Measurements from ENCODE around the gene ZBTB8OS. TPM values are rescaled to one million over a fixed set of nuclear protein-coding genes. Genes with fewer than 3 reads are reported as not detected.
"Not testable (repeated sequence)": the region's sequence is repeated elsewhere in the genome, so short reads cannot be mapped to it uniquely, and the experiment has no call there.

The ZBTB8OS gene
- polyA plus RNA-seq (2013, experiment 1 of 2): 43.1 TPM
- polyA plus RNA-seq (2013, experiment 2 of 2): 44.1 TPM

DNA sequence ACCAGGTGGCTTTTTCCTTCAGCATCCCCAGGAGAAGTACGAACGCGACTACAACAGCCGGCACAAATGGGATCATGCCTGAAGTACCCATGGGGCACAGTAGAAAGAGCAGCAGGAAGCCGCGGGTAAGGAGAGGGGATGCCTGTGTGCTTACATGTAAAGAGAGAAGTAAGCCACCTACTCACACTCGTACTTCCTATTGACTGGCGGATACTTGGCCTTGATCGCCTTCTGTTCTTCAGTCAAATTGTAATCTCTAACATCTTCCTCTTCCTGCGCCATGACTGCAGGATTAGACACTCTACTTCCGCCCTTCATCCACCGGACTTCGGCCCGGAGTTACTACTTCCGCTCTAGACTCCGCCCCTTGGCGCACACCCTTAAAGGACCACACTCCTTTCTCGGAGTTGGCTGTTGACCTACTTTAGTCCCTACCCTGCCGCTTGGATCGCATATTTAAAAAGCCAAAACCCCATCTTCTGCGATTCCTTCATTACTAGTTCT lies at the start of gene ZBTB8OS:
Gene ZBTB8OS, minus strand, starts transcription at position 303 of the 504 bp plus-strand sequence. Its CDS starts 21 bp downstream, at position 282.
- H3K9me3 ChIP-seq (replicated peaks in 1 of 2; ENCODE audit: control insufficient read depth in 2 of 2, insufficient read depth in 1 of 2, low read depth in 1 of 2, low read length in 2 of 2): peaks cover 0 to 11% of the 10 kb centered on the region in 2 donors
- WGBS, 2 donors (ENCODE audit: extremely low coverage in 2 of 2, insufficient read length in 2 of 2, insufficient replicate concordance in 1 of 2): no CpG with 5 or more reads among the region's 21 CpGs

DNA sequence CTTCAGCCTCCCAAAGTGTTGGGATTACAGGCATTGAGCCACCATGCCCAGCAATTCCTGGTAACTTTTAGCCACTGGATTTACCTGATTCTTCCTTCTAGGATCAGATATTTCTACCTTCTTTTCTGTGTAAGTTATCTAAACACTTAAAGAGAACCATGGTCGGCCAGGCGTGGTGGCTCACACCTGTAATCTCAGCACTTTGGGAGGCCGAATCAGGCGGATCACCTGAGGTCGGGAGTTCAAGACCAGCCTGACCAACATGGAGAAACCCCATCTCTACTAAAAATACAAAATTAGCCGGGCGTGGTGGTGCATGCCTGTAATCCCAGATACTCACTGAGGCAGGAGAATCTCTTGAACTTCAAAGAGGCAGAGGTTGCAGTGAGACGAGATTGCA lies 46.6 kb upstream of the ZBTB8OS start:
- H2BK5ac ChIP-seq (ENCODE audit: low read length); H2BK120ac ChIP-seq (ENCODE audit: low read depth, low read length); H4K91ac ChIP-seq (ENCODE audit: low read depth, low read length, poor library complexity); H3K4me1 ChIP-seq (ENCODE audit: control insufficient read depth in 2 of 2, insufficient read depth in 1 of 2, low read depth in 1 of 2, low read length in 2 of 2); H3K23ac ChIP-seq (ENCODE audit: low read depth, low read length, poor library complexity); H3K14ac ChIP-seq (ENCODE audit: low read length); H3K9me3 ChIP-seq (replicated peaks in 1 of 2; ENCODE audit: control insufficient read depth in 2 of 2, insufficient read depth in 1 of 2, low read depth in 1 of 2, low read length in 2 of 2); H2AK5ac ChIP-seq (ENCODE audit: low read depth, low read length); H4K8ac ChIP-seq (ENCODE audit: low read depth, low read length); H3K36me3 ChIP-seq (replicated peaks in 1 of 2; ENCODE audit: control insufficient read depth in 2 of 2, insufficient read depth in 2 of 2, low read length in 2 of 2); H3K18ac ChIP-seq (ENCODE audit: low read length); H3K79me1 ChIP-seq (ENCODE audit: low read depth, low read length); H3K4me3 ChIP-seq (ENCODE audit: low read length in 2 of 2); H2AFZ ChIP-seq (ENCODE audit: low read length); H2BK15ac ChIP-seq (ENCODE audit: low read length); H3K9ac ChIP-seq (ENCODE audit: low read depth, low read length, poor library complexity); DNase-seq (ENCODE audit: low spot score); H2BK12ac ChIP-seq (ENCODE audit: low read length); H3K4me2 ChIP-seq (ENCODE audit: insufficient read depth, low read length, poor library complexity, severe bottlenecking); H3K27ac ChIP-seq (replicated peaks; ENCODE audit: low read length); H3K4ac ChIP-seq (ENCODE audit: low read length): not testable (repeated sequence)
- WGBS, 2 donors (ENCODE audit: extremely low coverage in 2 of 2, insufficient read length in 2 of 2, insufficient replicate concordance in 1 of 2): no CpG with 5 or more reads among the region's 8 CpGs
- H3K27me3 ChIP-seq (ENCODE audit: control insufficient read depth in 3 of 3, insufficient read depth in 3 of 3, low read depth in 1 of 3, low read length in 3 of 3): peaks cover 0 to 10% (median 7%) of the 10 kb centered on the region in 3 experiments

More for the DNA sequence above, at the start of gene ZBTB8OS:
- peak within 1 kb of the TSS; percentile 93 for H2AFZ ChIP-seq (ENCODE audit: low read length)
- H2AK5ac ChIP-seq (ENCODE audit: low read depth, low read length): peak within 1 kb of the TSS; percentile 10
- H2BK12ac ChIP-seq (ENCODE audit: low read length): peak within 1 kb of the TSS; percentile 41
- peak within 1 kb of the TSS; percentile 60 for H2BK15ac ChIP-seq (ENCODE audit: low read length)
- H2BK120ac ChIP-seq (ENCODE audit: low read depth, low read length): peak within 1 kb of the TSS; percentile 91
- peak within 1 kb of the TSS; percentile 99 for H3K9ac ChIP-seq (ENCODE audit: low read depth, low read length, poor library complexity)
- H3K4me2 ChIP-seq (ENCODE audit: insufficient read depth, low read length, poor library complexity, severe bottlenecking): peak within 1 kb of the TSS; percentile 84
- peak within 1 kb of the TSS; percentile 99 for H3K27ac ChIP-seq (replicated peaks; ENCODE audit: low read length)
- peak within 1 kb of the TSS; percentile 79 to 94 for H3K4me3 ChIP-seq (ENCODE audit: low read length in 2 of 2)
- H3K14ac ChIP-seq (ENCODE audit: low read length): peak within 1 kb of the TSS; percentile 94
- H4K91ac ChIP-seq (ENCODE audit: low read depth, low read length, poor library complexity): peak within 1 kb of the TSS; percentile 87
- peaks cover 4% of the 10 kb centered on the region for H3K79me1 ChIP-seq (ENCODE audit: low read depth, low read length)
- peak within 1 kb of the TSS; percentile 96 for H4K8ac ChIP-seq (ENCODE audit: low read depth, low read length)
- peak within 1 kb of the TSS; percentile 98 for H3K4ac ChIP-seq (ENCODE audit: low read length)
- no peaks in the 10 kb centered on the region for H3K27me3 ChIP-seq (ENCODE audit: control insufficient read depth in 3 of 3, insufficient read depth in 3 of 3, low read depth in 1 of 3, low read length in 3 of 3)
- peak within 1 kb of the TSS; percentile 100 for H3K18ac ChIP-seq (ENCODE audit: low read length)
- peak within 1 kb of the TSS; percentile 99 for H3K23ac ChIP-seq (ENCODE audit: low read depth, low read length, poor library complexity)
- peaks cover 5% of the 10 kb centered on the region in 2 donors for H3K4me1 ChIP-seq (ENCODE audit: control insufficient read depth in 2 of 2, insufficient read depth in 1 of 2, low read depth in 1 of 2, low read length in 2 of 2)
- H2BK5ac ChIP-seq (ENCODE audit: low read length): peak within 1 kb of the TSS; percentile 62
- H3K36me3 ChIP-seq (replicated peaks in 1 of 2; ENCODE audit: control insufficient read depth in 2 of 2, insufficient read depth in 2 of 2, low read length in 2 of 2): peaks cover 14 to 55% of the 10 kb centered on the region in 2 donors
- peak; percentile 77 for DNase-seq (ENCODE audit: low spot score)

DNA sequence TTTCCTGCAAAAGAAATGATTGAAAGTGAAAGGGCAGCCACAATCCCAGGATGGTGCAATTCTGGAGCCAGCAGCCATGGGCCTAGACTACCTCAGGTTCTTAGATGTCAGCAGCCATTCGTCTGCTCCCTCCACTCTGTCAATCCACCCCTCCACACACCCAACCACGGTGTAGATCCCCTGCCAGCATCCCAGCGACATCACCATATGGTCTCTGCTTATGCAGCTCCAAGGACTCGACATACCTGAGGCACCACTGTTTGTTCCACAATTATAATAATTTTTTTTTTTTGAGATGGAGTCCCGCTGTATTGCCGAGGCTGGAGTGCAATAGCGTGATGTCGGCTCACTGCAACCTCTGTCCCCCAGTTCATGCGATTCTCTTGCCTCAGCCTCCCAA lies 45.7 kb upstream of the ZBTB8OS start:
- Histone ChIP-seq H2AFZ (ENCODE audit: low read length) (no peak overlapping the region), H3K4me2 (ENCODE audit: insufficient read depth, low read length, poor library complexity, severe bottlenecking) (no peak overlapping the region), H3K4me3 (ENCODE audit: low read length in 2 of 2) (no peak overlapping the region), H3K79me1 (ENCODE audit: low read depth, low read length) (no peaks in the 10 kb centered on the region), H4K8ac (ENCODE audit: low read depth, low read length) (no peak overlapping the region), H3K9ac (ENCODE audit: low read depth, low read length, poor library complexity) (no peak overlapping the region), H3K9me3 (replicated peaks in 1 of 2; ENCODE audit: control insufficient read depth in 2 of 2, insufficient read depth in 1 of 2, low read depth in 1 of 2, low read length in 2 of 2) (no peaks in the 10 kb centered on the region), H2BK120ac (ENCODE audit: low read depth, low read length) (no peak overlapping the region), H2BK12ac (ENCODE audit: low read length) (no peak overlapping the region), H3K23ac (ENCODE audit: low read depth, low read length, poor library complexity) (no peak overlapping the region), H2AK5ac (ENCODE audit: low read depth, low read length) (no peak overlapping the region), H3K36me3 (replicated peaks in 1 of 2; ENCODE audit: control insufficient read depth in 2 of 2, insufficient read depth in 2 of 2, low read length in 2 of 2) (no peaks in the 10 kb centered on the region), H3K4ac (ENCODE audit: low read length) (no peak overlapping the region), H3K4me1 (ENCODE audit: control insufficient read depth in 2 of 2, insufficient read depth in 1 of 2, low read depth in 1 of 2, low read length in 2 of 2) (no peaks in the 10 kb centered on the region), H3K27ac (replicated peaks; ENCODE audit: low read length) (no peak overlapping the region), H2BK5ac (ENCODE audit: low read length) (no peak overlapping the region), H3K14ac (ENCODE audit: low read length) (no peak overlapping the region), H3K18ac (ENCODE audit: low read length) (no peak overlapping the region), H4K91ac (ENCODE audit: low read depth, low read length, poor library complexity) (no peak overlapping the region), H3K27me3 (ENCODE audit: control insufficient read depth in 3 of 3, insufficient read depth in 3 of 3, low read depth in 1 of 3, low read length in 3 of 3) (peaks cover 0 to under 1% (median 0%) of the 10 kb centered on the region in 3 experiments), H2BK15ac (ENCODE audit: low read length) (no peak overlapping the region)
- WGBS, 2 donors (ENCODE audit: extremely low coverage in 2 of 2, insufficient read length in 2 of 2, insufficient replicate concordance in 1 of 2): no CpG with 5 or more reads among the region's 9 CpGs
- DNase-seq (ENCODE audit: low spot score): no peak

DNA sequence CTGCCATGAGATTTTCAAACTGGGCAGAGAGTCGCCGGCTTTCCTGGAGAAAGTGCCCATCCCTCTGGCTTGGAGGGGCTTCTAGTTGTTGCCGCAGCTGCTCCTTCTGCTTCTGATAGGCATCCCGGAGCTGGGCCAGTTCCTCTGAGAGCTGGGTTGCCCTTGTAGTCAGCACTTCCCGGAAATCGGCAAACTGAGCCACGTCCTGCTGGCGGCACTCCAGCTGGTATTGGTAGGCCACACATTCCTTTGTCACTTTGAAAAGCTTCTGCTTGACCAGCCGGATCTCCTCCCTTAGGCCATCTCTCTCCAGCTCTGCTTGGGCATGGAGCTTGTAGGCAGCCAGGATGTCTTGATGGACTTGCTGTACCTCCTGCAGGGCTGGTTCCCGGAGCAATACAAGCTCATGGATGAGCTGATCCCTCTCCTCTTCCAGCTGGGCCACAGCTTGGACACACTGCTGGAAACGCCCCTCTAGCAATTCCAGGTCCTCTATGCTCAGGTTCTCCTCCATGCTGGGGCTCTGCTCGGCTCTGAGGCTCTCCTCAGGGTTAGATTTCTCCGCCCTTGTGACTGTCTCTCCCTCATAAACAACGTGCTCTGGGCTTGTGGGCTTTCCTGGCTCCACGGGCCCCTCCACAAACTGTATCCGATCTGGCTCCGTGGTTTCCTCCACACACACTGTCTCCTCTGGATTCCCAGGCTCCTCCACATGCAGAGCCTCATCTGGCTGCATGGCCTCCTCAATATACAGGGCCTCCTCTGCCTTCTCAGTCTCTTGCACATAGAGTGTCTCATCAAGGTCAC lies 45.0 kb upstream of the ZBTB8OS start:
- H2BK5ac ChIP-seq (ENCODE audit: low read length): no peak overlapping the region
- H3K23ac ChIP-seq (ENCODE audit: low read depth, low read length, poor library complexity): no peak overlapping the region
- H3K14ac ChIP-seq (ENCODE audit: low read length): no peak overlapping the region
- no peak overlapping the region for H2AK5ac ChIP-seq (ENCODE audit: low read depth, low read length)
- no peak for DNase-seq (ENCODE audit: low spot score)
- H3K4me2 ChIP-seq (ENCODE audit: insufficient read depth, low read length, poor library complexity, severe bottlenecking): no peak overlapping the region
- H2AFZ ChIP-seq (ENCODE audit: low read length): no peak overlapping the region
- no peak overlapping the region for H4K8ac ChIP-seq (ENCODE audit: low read depth, low read length)
- no peaks in the 10 kb centered on the region for H3K27me3 ChIP-seq (ENCODE audit: control insufficient read depth in 3 of 3, insufficient read depth in 3 of 3, low read depth in 1 of 3, low read length in 3 of 3)
- H3K9ac ChIP-seq (ENCODE audit: low read depth, low read length, poor library complexity): no peak overlapping the region
- no peak overlapping the region for H3K27ac ChIP-seq (replicated peaks; ENCODE audit: low read length)
- no peaks in the 10 kb centered on the region for H3K79me1 ChIP-seq (ENCODE audit: low read depth, low read length)
- H3K4me1 ChIP-seq (ENCODE audit: control insufficient read depth in 2 of 2, insufficient read depth in 1 of 2, low read depth in 1 of 2, low read length in 2 of 2): no peaks in the 10 kb centered on the region
- no peak overlapping the region for H3K4me3 ChIP-seq (ENCODE audit: low read length in 2 of 2)
- H3K4ac ChIP-seq (ENCODE audit: low read length): no peak overlapping the region
- no peak overlapping the region for H2BK12ac ChIP-seq (ENCODE audit: low read length)
- no peak overlapping the region for H2BK120ac ChIP-seq (ENCODE audit: low read depth, low read length)
- H3K36me3 ChIP-seq (replicated peaks in 1 of 2; ENCODE audit: control insufficient read depth in 2 of 2, insufficient read depth in 2 of 2, low read length in 2 of 2): no peaks in the 10 kb centered on the region
- H4K91ac ChIP-seq (ENCODE audit: low read depth, low read length, poor library complexity): no peak overlapping the region
- H3K18ac ChIP-seq (ENCODE audit: low read length): no peak overlapping the region
- no peak overlapping the region for H2BK15ac ChIP-seq (ENCODE audit: low read length)
- H3K9me3 ChIP-seq (replicated peaks in 1 of 2; ENCODE audit: control insufficient read depth in 2 of 2, insufficient read depth in 1 of 2, low read depth in 1 of 2, low read length in 2 of 2): no peaks in the 10 kb centered on the region
- no CpG with 5 or more reads among the region's 17 CpGs for WGBS, 2 donors (ENCODE audit: extremely low coverage in 2 of 2, insufficient read length in 2 of 2, insufficient replicate concordance in 1 of 2)
